Thyroid gland (tissue), 4 donors: ENCODE data around the gene ASAP2.

Source experiments
- CTCF ChIP-seq, 6 experiments: fragments of 200-600 bp in 3 of 6; fragments of 450-650 bp in 3 of 6; sonication (generic) in 3 of 6; IDR thresholded peaks; one replicate each; pipeline ENCODE4 v1.5.1; 2016 to 2019; ENCODE audit warnings: antibody characterized with exemption in 6 of 6, mild to moderate bottlenecking in 2 of 6, inconsistent platforms in 1 of 6, moderate library complexity in 1 of 6
- POLR2A ChIP-seq, 2 donors: fragments of 450-650 bp; IDR thresholded peaks; one replicate each; pipeline ENCODE4 v1.6.1; 2017; ENCODE audit warnings: antibody characterized with exemption in 2 of 2, mild to moderate bottlenecking in 2 of 2, moderate library complexity in 1 of 2

- TF ChIP-seq POLR2A (IDR thresholded peaks at IDR 0.05) (no peak), CTCF (IDR thresholded peaks at IDR 0.05) (no peak)
Measured at GRCh38 chr2:9366026-9366425, 159.4 kb downstream of the ASAP2 start.
